Esophagus muscularis mucosa (tissue), 4 donors: ENCODE measurements around the gene MANEA.

Source experiments
- EP300 ChIP-seq: sonication (generic); formaldehyde crosslinking; IDR thresholded peaks from one replicate; pipeline ENCODE4 v1.6.1; 2017; ENCODE audit warnings: antibody characterized with exemption
- POLR2A ChIP-seq: fragments of 450-650 bp; IDR thresholded peaks from one replicate; pipeline ENCODE4 v1.6.1; 2017; ENCODE audit warnings: antibody characterized with exemption, moderate library complexity, mild to moderate bottlenecking, low read depth
- POLR2AphosphoS5 ChIP-seq, 2 donors: sonication (generic); formaldehyde crosslinking; IDR thresholded peaks; one replicate each; pipeline ENCODE4 v1.6.1; 2017; ENCODE audit warnings: antibody characterized with exemption in 2 of 2
- TF ChIP-seq, protein P1 (sequence below), 3 experiments: fragments of 200-600 bp in 2 of 3; fragments of 450-650 bp in 1 of 3; sonication (generic) in 2 of 3; IDR thresholded peaks; one replicate each; pipeline ENCODE4 v1.5.1; 2017 to 2019; ENCODE audit warnings: antibody characterized with exemption in 3 of 3, mild to moderate bottlenecking in 2 of 3, moderate library complexity in 1 of 3

DNA sequence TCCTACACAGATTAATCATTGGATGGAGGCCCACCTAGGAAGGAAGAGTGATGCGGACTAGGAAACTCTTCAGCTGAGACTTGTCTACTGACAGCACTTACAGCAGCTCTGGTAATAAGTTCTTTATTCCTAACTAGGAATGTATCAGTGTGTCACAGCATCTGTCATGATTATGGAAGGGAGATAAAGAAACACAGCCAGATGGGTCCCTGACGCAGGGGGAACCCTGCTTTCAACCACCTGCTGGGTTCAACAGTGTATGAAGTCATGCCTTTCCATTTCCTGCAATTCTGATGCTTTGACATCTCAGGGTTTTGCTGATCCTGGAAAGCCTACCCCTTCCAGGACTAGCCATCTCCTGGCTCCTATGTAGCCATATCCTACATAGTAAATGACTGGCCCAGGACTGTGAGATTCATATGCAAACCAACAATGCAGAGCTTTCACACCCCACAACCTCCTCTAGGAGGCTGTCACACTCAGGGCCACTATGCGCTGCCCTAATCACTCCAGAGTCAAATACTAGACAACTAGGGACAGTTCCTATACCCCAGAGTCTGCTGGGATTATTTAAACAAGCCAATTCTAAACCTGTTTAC, 29.0 kb upstream of the MANEA start:
- TF ChIP-seq, protein P1, sequence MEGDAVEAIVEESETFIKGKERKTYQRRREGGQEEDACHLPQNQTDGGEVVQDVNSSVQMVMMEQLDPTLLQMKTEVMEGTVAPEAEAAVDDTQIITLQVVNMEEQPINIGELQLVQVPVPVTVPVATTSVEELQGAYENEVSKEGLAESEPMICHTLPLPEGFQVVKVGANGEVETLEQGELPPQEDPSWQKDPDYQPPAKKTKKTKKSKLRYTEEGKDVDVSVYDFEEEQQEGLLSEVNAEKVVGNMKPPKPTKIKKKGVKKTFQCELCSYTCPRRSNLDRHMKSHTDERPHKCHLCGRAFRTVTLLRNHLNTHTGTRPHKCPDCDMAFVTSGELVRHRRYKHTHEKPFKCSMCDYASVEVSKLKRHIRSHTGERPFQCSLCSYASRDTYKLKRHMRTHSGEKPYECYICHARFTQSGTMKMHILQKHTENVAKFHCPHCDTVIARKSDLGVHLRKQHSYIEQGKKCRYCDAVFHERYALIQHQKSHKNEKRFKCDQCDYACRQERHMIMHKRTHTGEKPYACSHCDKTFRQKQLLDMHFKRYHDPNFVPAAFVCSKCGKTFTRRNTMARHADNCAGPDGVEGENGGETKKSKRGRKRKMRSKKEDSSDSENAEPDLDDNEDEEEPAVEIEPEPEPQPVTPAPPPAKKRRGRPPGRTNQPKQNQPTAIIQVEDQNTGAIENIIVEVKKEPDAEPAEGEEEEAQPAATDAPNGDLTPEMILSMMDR (IDR thresholded peaks at IDR 0.05): no peak
- no peak for TF ChIP-seq POLR2AphosphoS5 (IDR thresholded peaks at IDR 0.05)
- no peak for TF ChIP-seq POLR2A
- TF ChIP-seq EP300: no peak
